Vagina (tissue), 2 donors: Measurements from ENCODE around the gene EVPL. TPM values are rescaled to one million over a fixed set of nuclear protein-coding genes. Genes with fewer than 3 reads are reported as not detected.

Experiments used
- DNase-seq, 2 donors: peaks; one replicate each; pipeline ENCODE4 v3.0.0-alpha.2; 2017; ENCODE audit errors: extremely low spot score in 2 of 2
- H3K27ac ChIP-seq: fragments of 200-600 bp; sonication (generic); one replicate; pipeline ENCODE4 v1.5.1; 2019
- H3K27me3 ChIP-seq: fragments of 200-600 bp; sonication (generic); one replicate; pipeline ENCODE4 v1.5.1; 2019
- H3K36me3 ChIP-seq, 2 donors: fragments of 200-600 bp; sonication (generic); one replicate each; pipeline ENCODE4 v1.5.1; 2017 to 2019
- H3K4me1 ChIP-seq: fragments of 200-600 bp; sonication (generic); one replicate; pipeline ENCODE4 v1.5.1; 2019
- H3K4me3 ChIP-seq, 2 donors: fragments of 200-600 bp; sonication (generic); 1 replicate in 1 of 2; 2 replicates in 1 of 2; pipeline ENCODE4 v1.5.1; 2016 to 2019
- H3K9me3 ChIP-seq: fragments of 200-600 bp; sonication (generic); one replicate; pipeline ENCODE4 v1.5.1; 2019
- POLR2A ChIP-seq, 2 donors: fragments of 450-650 bp; IDR thresholded peaks; one replicate each; pipeline ENCODE4 v1.6.1; 2017; ENCODE audit warnings: antibody characterized with exemption in 2 of 2, mild to moderate bottlenecking in 2 of 2, moderate library complexity in 2 of 2
- POLR2AphosphoS5 ChIP-seq, 2 donors: sonication (generic); formaldehyde crosslinking; IDR thresholded peaks; one replicate each; pipeline ENCODE4 v1.9.0; 2017; ENCODE audit warnings: antibody characterized with exemption in 2 of 2, mild to moderate bottlenecking in 2 of 2, low read depth in 1 of 2; ENCODE audit not compliant: insufficient read depth in 1 of 2
- intact Hi-C: fragments of 100-400 bp; cut with DNase I; formaldehyde crosslinking; loops from one replicate; pipeline ENCODE4 v1.15.1; 2023
- total RNA-seq: library from RNA; depleted of rRNA; stranded (reverse); fragments of >200 nt; gene quantifications from one replicate; pipeline ENCODE4 v1.2.3, GENCODE V29; 2016
- TF ChIP-seq, protein P1 (sequence below), 3 experiments: fragments of 450-650 bp in 2 of 3; fragments of 200-600 bp in 1 of 3; sonication (generic) in 1 of 3; IDR thresholded peaks; one replicate each; pipeline ENCODE4 v1.5.1; 2017 to 2019; ENCODE audit warnings: antibody characterized with exemption in 3 of 3, mild to moderate bottlenecking in 2 of 3, moderate library complexity in 2 of 3

Gene EVPL
- total RNA-seq, 1 donor from 2014 or later = 115 TPM

DNA sequence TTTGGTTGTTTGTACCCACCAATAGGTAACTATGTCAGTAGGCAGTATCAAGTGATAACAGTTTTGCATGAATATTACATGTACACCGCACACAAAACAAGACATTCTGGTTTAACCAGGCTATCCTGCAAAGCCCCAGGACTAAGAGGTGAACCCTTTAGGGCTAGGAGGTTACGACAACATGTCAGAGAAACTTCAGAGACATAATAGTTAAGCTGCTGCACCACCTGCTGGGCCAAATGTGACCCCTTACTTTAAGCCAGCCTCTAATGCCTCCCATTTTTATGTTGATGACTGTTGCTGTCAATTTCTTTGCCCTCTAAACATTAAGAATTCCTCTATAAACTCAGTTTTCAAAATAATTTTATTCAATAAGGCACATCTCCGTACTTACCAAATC, 29.8 kb upstream of the EVPL start:
- intact Hi-C loops = no loop called here
- Histone ChIP-seq H3K36me3 (peaks cover 0 to 84% of the 10 kb centered on the region in 2 donors), H3K27ac (no peak overlapping the region)

DNA sequence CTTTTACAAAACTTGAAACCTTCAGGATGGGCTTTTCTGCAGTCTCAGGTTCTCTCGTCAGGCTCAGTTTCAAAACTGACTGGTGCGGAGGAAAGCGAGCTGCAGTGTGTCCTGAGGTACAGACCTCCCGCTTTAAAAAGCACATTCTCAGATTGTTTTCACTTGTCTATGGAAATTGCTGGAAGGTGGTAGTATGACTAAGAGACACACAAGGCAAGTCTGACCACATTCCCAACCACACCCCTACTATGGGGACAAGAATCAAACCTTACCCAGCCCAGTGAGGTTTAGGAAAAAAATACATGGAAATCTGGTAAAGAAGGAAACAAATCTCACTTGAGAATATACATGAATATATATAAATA, 27.0 kb upstream of the EVPL start:
- intact Hi-C loops = no loop called here
- Histone ChIP-seq H3K27me3 (no peaks in the 10 kb centered on the region), H3K9me3 (no peaks in the 10 kb centered on the region), H3K4me1 (peaks cover 13% of the 10 kb centered on the region), H3K36me3 (peaks cover 0 to 72% of the 10 kb centered on the region in 2 donors), H3K4me3 (no peak overlapping the region), H3K27ac (peak overlapping the region; percentile 75)
- no peak for DNase-seq
- TF ChIP-seq, protein P1, sequence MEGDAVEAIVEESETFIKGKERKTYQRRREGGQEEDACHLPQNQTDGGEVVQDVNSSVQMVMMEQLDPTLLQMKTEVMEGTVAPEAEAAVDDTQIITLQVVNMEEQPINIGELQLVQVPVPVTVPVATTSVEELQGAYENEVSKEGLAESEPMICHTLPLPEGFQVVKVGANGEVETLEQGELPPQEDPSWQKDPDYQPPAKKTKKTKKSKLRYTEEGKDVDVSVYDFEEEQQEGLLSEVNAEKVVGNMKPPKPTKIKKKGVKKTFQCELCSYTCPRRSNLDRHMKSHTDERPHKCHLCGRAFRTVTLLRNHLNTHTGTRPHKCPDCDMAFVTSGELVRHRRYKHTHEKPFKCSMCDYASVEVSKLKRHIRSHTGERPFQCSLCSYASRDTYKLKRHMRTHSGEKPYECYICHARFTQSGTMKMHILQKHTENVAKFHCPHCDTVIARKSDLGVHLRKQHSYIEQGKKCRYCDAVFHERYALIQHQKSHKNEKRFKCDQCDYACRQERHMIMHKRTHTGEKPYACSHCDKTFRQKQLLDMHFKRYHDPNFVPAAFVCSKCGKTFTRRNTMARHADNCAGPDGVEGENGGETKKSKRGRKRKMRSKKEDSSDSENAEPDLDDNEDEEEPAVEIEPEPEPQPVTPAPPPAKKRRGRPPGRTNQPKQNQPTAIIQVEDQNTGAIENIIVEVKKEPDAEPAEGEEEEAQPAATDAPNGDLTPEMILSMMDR (IDR thresholded peaks at IDR 0.05) = no peak
- TF ChIP-seq POLR2A (IDR thresholded peaks at IDR 0.05) (no peak), POLR2AphosphoS5 (IDR thresholded peaks at IDR 0.05; ENCODE audit: insufficient read depth in 1 of 2, low read depth in 1 of 2) (peak in 1 of 2 donors; percentile 72)

More for the DNA sequence above, 29.8 kb upstream of the EVPL start:
- no peak overlapping the region for H3K4me3 ChIP-seq
- H3K9me3 ChIP-seq = no peaks in the 10 kb centered on the region
- TF ChIP-seq, protein P1 (IDR thresholded peaks at IDR 0.05) = no peak
- TF ChIP-seq POLR2AphosphoS5 (IDR thresholded peaks at IDR 0.05; ENCODE audit: insufficient read depth in 1 of 2, low read depth in 1 of 2) = peak in 1 of 2 donors; percentile 44
- TF ChIP-seq POLR2A (IDR thresholded peaks at IDR 0.05) = no peak
- H3K27me3 ChIP-seq = no peaks in the 10 kb centered on the region
- no peak for DNase-seq
- H3K4me1 ChIP-seq = peaks cover 7% of the 10 kb centered on the region

DNA sequence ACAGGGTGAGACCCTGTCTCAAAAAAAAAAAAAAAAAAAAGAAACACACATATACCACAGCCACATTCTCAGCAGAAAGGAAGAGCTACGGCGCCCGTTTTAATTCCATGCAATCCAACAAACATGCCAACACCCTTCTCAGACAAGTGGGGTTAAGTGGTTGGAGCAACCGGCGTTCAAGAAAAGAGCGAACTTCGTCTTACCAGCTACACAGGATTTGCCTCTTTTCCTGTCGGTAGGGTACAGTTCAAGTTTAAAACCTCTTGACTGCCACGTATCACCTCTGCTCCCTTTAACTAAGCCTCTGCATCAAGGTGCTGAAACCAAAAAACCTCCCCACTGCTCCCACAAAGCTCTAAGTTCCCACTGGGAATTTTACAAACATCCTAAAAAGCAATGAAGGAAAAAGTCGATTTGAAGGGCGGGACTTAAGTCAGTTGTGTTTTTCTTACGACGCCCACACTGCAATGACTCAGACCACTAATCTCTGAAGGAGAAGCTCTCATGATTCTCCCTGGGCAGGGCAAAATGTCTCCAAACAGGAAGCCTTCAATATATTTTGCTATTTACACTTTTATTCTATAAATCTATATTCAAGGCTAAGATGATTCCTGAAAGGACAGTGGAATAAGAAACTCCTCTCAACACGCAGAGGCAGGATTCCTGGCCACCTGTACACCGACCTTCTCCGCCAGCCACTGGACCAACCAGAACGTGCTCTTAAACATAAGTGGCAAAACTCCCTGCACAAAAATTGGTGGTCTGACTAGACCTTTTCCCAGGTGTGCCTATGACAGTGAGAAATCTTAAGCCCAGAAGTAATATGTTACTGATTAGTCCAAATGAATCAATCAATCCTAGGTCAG, 26.4 kb upstream of the EVPL start:
- Histone ChIP-seq H3K4me3 (no peak overlapping the region), H3K9me3 (no peaks in the 10 kb centered on the region), H3K27ac (peak overlapping the region; percentile 75), H3K4me1 (peaks cover 13% of the 10 kb centered on the region), H3K27me3 (no peaks in the 10 kb centered on the region), H3K36me3 (peaks cover 0 to 70% of the 10 kb centered on the region in 2 donors)
- TF ChIP-seq POLR2A (IDR thresholded peaks at IDR 0.05) (no peak), POLR2AphosphoS5 (IDR thresholded peaks at IDR 0.05; ENCODE audit: insufficient read depth in 1 of 2, low read depth in 1 of 2) (peak in 1 of 2 donors; percentile 25)
- no peak for DNase-seq
- intact Hi-C loops = no loop called here

DNA sequence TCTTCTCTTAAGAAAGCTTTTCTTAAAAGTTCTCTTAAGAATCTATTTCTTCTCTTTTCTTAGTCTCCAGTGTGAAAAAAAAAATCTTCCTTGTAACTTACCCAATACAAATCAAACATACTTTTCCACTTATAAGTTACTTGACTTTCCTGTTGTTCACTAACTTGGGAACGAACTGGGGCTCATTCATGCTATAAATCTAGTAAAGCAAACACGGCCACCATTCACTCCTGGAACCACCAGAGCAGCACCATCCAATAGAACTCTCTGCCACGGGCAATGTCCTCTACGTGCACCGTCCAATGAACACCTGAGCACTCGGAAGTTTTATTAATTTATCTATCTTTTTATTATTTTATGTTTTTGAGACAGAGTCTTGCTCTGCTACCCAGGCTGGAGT, 24.5 kb upstream of the EVPL start:
- no peak overlapping the region for H3K27ac ChIP-seq
- intact Hi-C loops = no loop called here
- no peaks in the 10 kb centered on the region for H3K27me3 ChIP-seq
- no peaks in the 10 kb centered on the region for H3K9me3 ChIP-seq
- DNase-seq = no peak
- H3K4me1 ChIP-seq = peaks cover 13% of the 10 kb centered on the region
- H3K4me3 ChIP-seq = no peak overlapping the region
- peaks cover 0 to 70% of the 10 kb centered on the region in 2 donors for H3K36me3 ChIP-seq
- TF ChIP-seq POLR2AphosphoS5 (IDR thresholded peaks at IDR 0.05; ENCODE audit: insufficient read depth in 1 of 2, low read depth in 1 of 2) = no peak
- TF ChIP-seq, protein P1 (IDR thresholded peaks at IDR 0.05) = no peak
- TF ChIP-seq POLR2A (IDR thresholded peaks at IDR 0.05) = no peak

DNA sequence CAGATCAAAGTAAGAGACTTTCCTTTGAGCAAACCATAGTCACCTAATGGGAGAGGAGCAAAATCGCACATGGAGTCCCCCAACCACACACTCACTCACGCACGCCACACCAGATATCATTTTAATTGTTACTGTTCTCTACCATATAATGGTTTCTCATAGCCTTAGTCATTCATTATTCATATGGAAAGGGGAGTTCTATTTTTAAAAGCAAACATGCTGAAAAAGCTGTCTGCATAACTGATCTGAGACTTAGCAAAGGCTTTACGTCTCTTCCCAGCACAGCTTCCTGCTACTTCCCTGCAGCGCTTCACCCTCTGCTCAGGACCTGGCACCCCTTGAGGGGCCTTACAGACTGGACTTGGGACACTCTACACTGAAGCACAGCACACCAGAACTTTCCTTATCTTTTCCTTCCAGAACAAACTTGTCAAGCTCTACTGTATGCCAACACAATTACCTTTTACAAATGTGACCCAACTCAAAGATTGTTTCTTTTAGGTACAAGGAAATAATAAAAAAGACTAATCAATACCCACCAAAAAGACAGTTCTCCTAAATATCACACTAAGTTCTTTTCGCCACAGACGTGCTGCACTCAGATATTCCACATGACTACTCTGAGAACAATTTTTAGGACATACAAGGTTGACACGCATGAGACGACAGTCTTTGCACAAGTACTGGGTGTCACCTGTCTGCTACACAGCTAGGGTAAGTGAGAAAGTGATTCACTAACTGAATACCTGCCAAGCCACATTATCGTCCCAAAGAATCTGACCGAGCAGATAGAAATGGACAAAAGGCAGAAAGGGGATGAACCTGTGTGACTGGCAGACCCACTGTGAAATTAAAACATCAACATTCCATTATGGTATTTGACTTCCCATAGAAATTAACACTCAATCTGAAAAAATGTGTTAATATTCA, 23.7 kb upstream of the EVPL start:
- Histone ChIP-seq H3K27ac (no peak overlapping the region), H3K27me3 (no peaks in the 10 kb centered on the region), H3K4me1 (peaks cover 13% of the 10 kb centered on the region), H3K4me3 (no peak overlapping the region), H3K36me3 (peaks cover 0 to 70% of the 10 kb centered on the region in 2 donors), H3K9me3 (no peaks in the 10 kb centered on the region)
- DNase-seq = no peak
- intact Hi-C loops = no loop called here
- TF ChIP-seq, protein P1 (IDR thresholded peaks at IDR 0.05) = no peak
- TF ChIP-seq POLR2AphosphoS5 (IDR thresholded peaks at IDR 0.05; ENCODE audit: insufficient read depth in 1 of 2, low read depth in 1 of 2) = peak in 1 of 2 donors; percentile 37
